Measurements from ENCODE around the gene C1QL4.
A peak's percentile ranks its signal among the peaks of the same experiment; 100 is the strongest.
"Not testable (repeated sequence)": the region's sequence is repeated elsewhere in the genome, so short reads cannot be mapped to it uniquely, and the experiment has no call there.

The C1QL4 gene

DNA sequence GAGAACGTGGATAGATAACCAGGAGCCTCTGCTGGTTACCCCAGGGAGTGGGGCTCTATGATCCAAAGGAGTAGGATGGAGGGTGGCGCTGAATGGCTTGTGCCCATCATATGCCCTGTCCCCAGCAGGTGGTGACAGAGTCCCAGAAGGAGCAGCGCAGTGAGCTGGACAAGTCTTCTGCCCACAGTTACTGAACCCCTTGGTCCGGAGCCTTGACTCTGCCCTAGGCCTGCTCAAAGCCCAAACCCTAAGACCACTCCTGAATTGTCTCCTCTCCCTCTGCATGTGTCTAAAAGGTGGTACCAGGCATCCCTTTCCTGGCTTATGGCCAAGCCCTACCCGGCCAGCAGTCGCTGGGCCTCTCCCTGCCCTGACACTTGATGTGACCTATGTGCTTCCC is 38.8 kb downstream of the C1QL4 start:
- no peak for DNase-seq

DNA sequence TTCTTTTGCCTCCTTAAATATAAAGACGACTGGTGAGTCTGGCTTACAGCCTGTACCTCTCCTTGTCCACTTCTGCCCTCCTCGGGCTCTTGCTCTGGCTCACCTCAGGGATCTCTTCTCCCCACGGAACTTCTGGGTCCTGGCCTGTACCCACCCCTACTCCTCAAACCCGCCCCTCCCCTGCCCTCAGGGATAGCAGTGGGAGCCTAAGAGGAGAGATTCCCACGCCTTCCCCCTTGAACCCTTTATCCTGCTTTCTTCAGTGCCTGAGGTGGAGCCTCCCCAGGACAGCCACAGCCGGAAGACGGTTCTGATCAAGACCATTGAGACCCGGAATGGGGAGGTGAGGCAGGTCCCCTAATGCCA is 39.3 kb downstream of the C1QL4 start:
- no peak for DNase-seq

DNA sequence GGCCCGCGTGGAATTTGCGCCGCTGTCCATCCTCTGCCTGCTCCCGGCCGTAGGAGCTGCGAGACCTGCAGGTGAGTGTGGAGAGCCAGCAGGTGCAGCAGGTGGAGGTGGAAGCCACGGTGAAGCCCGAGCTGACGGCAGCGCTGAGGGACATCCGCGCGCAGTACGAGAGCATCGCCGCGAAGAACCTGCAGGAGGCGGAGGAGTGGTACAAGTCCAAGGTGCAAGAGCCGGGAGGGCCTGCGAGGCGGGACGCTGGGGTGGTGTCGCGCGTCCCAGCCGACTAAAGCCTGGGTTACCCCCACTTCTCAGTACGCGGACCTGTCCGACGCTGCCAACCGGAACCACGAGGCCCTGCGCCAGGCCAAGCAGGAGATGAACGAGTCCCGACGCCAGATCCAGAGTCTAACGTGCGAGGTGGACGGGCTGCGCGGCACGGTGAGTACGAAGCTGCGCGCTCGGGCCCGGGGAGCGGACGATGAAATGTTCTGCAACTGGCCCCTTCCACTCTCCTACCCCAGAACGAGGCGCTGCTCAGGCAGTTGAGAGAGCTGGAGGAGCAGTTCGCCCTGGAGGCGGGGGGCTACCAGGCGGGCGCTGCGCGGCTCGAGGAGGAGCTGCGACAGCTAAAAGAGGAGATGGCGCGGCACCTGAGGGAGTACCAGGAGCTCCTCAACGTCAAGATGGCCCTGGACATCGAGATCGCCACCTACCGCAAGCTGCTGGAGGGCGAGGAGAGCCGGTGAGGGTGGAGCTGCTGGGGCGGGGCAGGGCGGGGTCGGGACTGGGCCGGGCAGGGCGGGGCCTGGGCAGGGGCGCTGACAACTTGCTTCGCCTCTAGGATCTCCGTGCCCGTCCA is 39.9 kb downstream of the C1QL4 start:
- peak in 1 of 2 experiments; percentile 39 for DNase-seq

DNA sequence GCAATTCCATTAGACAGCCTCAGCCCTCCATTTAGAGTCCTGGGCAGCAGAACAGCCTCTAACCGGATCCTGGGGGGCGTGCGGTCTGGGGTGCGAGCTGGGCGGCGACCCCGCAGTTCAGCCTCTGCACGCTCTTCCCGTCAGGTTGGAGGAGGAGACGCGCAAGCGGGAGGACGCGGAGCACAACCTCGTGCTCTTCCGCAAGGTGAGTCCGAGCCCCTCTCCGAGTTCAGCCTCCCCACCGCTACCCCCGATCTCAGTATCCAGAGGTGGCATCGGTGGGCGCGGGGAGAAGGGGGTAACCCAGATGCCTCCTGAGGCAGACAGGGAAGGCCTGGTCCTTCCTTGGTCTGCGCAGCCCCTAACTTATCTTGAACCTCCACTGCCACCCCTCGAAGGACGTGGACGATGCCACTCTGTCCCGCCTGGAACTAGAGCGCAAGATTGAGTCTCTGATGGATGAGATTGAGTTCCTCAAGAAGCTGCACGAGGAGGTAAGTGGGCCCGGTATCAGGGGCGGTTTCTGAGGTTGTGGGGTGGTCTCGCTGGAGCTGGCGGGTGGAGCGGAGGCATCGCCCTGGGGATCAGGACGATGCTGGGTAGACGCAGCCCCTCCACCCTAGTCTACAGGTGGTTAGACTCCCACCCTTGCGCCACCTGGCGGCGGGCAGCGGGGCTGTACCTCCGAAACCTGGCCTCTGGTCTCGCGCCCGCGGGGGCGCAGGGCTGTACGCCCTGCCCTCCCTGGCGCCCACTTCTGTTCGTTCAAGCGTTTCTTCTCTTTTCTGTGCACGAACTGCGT is 40.8 kb downstream of the C1QL4 start:
- peak in 1 of 2 experiments; percentile 41 for DNase-seq

DNA sequence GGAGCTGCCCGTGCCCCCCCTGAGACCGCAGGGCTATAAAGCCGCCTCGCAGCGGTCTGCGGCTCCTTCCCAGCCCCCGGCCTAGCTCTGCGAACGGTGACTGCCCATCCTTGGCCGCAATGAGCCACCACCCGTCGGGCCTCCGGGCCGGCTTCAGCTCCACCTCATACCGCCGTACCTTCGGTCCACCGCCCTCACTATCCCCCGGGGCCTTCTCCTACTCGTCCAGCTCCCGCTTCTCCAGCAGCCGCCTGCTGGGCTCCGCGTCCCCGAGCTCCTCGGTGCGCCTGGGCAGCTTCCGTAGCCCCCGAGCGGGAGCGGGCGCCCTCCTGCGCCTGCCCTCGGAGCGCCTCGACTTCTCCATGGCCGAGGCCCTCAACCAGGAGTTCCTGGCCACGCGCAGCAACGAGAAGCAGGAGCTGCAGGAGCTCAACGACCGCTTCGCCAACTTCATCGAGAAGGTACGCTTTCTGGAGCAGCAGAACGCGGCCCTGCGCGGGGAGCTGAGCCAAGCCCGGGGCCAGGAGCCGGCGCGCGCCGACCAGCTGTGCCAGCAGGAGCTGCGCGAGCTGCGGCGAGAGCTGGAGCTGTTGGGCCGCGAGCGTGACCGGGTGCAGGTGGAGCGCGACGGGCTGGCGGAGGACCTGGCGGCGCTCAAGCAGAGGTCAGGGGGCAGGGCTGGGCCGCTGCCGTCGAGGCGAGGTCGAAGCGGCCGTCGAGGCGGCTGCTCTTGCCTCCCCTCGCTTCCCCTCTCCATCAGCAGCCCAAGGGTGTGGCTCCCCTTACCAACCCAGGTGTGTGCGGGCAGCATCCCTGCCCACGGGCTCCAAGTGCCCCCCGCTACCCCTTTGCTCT is 41.7 kb downstream of the C1QL4 start, which contains the start of gene PRPH:
TSS of gene PRPH (plus strand) at position 66 of the 855 bp plus-strand sequence. CDS start at position 120, 54 bp downstream.
- peak in 1 of 2 experiments; percentile 41 for DNase-seq

DNA sequence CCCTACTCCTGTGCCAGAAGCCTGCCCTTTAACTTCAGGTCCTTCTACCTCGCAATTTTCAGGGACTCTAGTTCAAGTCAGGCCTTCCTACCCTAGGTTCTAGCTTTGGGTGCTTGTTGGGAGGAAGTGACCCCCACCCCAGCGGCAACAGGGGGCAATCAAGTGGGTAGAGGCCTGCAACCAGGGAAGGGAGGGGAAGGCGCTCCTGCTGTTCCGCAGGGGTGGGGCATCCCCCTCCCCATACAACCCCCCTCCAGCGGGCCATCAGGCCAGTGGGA is 42.2 kb downstream of the C1QL4 start:
- peak in 1 of 2 experiments; percentile 28 for DNase-seq

DNA sequence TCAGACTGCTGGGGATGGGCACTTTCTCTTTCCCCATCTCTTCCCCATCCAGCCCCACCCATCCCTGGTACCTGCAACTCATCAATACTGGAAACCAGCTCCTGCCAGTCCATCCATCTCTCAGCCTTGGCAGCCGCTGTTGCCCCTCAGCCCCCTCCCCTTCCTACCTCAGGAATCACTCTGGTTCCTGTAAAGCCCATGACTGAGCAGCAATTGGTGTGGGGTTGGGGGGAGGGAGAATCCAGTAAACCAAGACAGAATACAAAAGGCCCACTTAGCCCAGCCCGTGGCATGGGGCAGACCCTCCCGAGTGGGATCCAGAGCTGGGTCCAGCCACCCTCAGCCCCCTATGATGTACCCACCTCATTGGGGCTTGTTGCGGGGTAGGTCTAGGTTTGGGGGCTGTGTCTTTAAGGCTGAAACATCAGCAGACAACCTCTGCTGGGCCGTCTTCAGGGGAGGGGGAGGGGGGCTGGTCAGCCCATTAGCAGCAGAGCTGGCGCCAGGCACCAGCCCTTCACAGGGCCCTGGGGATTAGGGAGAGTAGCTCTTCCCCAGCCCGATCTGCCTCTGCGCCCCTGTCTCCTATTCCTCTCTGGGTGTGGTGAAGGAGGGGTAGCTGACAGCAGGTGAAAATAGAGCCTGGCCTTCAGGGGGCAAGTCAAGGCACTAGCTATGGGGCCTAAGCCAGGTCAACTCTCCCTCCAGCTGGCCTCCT is 42.7 kb downstream of the C1QL4 start:
- peak; percentile 64 to 75 for DNase-seq

DNA sequence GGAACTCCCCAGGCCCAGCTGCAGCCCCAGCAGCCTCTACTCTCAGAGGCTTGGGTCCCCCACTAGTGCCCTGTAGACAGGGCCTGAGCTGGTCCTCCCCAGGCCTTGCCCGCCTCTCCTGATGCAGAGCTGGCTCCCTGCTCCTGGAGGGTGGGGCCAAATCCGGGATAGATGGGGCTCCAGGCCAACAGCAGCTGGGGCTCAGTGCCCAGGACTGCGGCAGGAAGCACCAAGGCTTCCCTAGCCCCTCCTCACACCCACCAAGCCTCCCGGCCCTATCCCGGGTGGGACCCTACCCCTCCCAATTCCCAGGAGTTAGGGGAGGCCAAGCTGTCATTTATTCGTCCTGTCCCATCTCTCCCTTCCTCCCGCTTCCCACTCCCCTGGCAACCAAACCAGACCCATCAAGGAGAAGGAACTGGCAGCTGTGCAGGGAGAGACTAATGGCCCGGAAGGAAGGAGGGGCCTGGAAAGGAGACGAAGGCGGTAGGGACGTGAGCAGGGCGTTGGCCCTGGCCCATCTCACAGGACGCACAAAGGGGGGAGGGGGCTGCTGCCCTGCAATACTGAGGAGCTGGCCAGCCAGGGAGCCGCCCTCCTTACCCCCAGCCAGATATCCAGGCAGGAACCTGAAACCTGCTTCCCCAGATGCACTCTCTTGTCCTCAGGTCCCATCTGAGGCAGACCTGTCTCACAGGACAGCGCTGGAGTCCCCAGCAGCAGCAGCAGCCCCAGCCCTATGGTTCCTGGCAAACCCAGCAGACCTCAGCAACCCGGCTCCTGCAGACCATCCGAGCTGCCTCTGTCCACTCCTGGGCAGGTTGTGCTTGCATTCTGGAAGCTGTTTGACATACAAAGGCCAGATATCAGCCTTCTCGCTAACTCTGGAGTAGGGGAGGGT is 43.7 kb downstream of the C1QL4 start:
- DNase-seq = peak; percentile 70 to 80

DNA sequence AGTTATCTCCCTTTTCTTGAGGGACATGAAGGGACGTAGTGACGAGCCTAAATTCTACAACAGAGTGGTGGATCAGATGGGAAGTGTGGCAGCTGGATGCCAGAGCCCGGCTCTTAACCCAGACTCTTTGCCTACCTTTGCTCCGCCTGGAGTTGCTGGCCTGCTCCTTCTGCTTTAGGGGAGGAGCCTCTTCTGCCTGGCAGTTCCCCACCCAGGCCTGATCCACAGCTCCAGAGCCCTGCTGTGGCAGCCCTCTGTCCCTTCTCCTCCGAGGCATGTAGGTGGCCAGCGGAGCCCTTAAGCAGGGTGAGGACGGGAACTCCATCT is 44.3 kb downstream of the C1QL4 start:
- peak; percentile 70 to 80 for DNase-seq

DNA sequence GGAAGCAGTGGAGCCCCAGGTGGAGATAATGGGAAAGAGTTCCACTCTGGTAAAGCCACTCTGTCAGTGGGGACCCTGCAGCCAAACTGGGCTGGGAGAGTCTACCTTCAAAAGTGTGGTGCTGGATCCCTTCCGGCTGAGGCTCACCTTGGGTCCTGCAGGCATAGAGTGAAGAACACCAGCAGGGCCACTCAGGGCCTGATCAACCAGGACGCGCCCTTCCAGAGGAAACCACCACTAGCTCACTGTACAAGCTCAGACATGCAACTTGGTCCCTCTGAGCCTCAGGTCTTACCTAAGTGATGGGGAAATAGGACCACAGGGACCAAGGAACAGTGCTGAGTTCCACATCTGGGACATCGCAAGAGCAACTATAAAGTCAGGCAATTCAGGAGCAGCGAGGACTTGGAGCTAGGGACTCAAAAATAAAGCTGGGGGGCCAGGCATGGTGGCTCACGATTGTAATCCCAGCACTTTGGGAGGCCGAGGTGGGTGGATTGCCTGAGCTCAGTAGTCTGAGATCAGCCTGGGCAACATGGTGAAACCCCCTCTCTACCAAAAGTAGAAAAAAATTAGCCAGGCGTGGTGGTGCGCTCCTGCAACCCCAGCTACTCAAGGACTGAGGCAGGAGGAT is 47.9 kb downstream of the C1QL4 start:
- no peak for DNase-seq

DNA sequence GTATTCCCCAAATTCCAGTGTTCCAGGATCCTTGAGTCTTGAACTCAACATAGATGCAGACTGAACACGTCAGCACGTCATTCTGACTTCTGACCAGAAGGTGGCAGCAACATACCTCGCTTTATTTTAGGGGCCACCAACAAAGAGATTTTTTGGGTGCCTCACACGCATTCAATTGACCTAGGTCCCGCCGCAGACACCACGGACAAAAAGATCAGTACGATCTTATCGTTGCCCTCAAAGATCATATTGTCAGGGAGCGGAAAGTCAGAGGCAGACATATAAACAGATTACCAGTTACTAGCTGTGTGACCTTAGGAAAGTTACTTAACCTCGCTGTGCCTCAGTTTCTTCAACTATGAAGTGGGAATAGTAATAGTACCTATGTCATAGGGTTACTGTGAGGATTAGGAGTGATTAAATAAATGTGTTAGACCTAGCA is 48.6 kb downstream of the C1QL4 start:
- peak in 1 of 2 experiments; percentile 48 for DNase-seq

DNA sequence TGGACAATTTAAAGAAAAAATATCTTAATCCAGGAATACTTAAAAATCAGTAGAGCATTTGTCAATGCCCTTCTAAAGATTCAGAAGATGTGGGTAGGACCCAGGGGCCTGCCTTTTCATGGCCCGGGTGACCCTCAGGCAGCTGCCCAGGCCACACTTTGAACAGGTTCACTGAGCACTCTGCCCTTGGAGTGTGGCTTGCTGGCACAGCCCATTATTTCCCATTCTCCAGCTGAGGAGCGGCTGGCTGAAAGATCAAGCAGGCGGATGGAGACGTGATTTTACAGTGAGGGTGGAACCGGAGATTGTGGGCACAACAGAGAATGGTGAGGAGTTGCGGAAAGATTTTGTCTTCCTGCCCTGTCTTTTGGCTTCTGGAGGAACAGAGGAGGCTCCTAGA is 49.1 kb downstream of the C1QL4 start:
- no peak for DNase-seq

DNA sequence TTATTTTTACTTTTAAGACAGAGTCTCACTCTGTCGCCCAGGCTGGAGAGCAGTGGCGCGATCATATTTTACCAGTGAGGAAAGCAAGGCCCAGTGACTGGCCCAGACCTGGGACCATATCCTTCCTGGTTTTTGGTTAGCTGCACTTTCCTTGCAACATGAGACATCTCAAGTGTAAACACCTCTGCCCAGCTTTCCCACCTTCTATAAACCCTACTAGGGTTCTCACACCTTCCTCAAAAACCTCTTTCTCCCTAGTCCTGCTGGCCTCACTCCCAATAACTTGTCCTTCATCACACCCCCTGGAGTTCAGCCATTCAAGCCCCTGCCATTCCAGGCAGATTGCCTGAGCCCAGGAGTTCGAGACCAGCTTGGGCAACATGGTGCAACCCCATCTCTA is 52.3 kb downstream of the C1QL4 start:
- no peak for DNase-seq

DNA sequence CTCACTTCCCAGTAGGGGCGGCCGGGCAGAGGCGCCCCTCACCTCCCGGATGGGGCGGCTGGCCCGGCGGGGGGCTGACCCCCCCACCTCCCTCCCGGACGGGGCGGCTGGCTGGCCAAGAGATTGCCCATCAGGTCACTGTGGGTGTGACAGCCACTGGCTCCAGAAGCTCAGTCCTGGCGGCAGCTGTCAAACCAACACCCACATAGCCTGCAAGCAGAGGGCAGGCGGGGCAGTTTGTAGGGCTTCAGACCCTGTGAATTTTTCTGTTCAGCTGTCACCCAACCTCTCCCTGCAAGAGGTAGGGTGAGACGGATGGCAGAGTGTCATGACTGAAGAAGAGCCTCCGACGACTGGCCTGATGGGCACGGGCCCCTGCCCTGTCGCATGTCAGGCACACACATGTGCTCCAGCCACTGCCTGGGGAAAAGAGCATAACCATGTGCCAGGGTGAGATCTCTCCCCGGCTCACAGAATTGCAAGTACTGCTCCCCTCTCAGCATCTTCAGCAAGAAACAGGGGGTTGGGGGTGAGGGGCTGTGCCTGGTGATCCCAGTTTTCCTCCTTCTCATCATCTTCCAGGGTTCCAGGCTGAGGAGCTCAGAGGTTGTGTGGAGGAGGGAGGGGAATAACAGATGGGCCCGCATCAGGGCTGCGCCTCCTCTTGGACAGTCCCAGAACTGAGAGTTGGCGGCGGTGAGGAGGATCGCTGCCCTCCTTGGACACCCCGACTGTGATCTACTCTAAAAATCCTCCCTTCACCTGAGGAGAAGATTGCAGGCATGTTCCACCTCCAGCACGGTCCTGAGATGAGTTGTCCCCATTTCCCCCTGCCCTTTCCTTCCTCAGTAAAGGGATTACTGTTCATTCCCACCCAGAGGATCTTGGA is 53.2 kb downstream of the C1QL4 start:
- DNase-seq = peak in 1 of 2 experiments; percentile 60

DNA sequence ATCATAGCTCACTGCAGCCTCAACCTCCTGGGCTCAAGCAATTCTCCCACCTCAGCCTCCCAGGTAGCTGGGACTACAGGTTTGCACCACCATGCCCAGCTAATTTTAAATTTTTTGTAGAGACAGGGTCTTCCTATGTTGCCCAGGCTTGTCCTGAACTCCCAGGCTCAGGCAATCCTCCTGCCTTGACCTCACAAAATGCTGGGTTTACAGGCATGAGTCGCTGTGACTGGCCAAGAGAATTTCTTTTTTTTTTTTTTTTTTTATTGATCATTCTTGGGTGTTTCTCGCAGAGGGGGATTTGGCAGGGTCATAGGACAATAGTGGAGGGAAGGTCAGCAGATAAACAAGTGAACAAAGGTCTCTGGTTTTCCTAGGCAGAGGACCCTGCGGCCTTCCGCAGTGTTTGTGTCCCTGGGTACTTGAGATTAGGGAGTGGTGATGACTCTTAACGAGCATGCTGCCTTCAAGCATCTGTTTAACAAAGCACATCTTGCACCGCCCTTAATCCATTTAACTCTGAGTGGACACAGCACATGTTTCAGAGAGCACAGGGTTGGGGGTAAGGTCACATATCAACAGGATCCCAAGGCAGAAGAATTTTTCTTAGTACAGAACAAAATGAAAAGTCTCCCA is 54.1 kb downstream of the C1QL4 start:
- not testable (repeated sequence) for DNase-seq

Measured in NCI-H524 (cell line).